SU-DHL-6 (cell line): ENCODE data around the gene ETFA.

Experiments used
- H2AFZ ChIP-seq: fragments of 200-600 bp; sonication (generic); 2 replicates; pipeline ENCODE4 v1.6.1; 2014; ENCODE audit warnings: low read depth, mild to moderate bottlenecking, moderate library complexity, mixed read lengths, antibody characterized with exemption, low read length; ENCODE audit not compliant: severe bottlenecking
- H3F3A ChIP-seq: fragments of 200-600 bp; shearing (Covaris generic); 2 replicates; pipeline ENCODE4 v1.6.0; 2016; ENCODE audit warnings: antibody characterized with exemption, mild to moderate bottlenecking; ENCODE audit not compliant: insufficient read depth
- H3K27ac ChIP-seq: fragments of 200-600 bp; sonication (generic); 2 replicates; pipeline ENCODE4 v1.5.1; 2016; ENCODE audit warnings: low read depth, mild to moderate bottlenecking, low read length, moderate library complexity, mixed read lengths
- H3K27me3 ChIP-seq: fragments of 200-600 bp; sonication (generic), shearing (Covaris generic); 2 replicates; pipeline ENCODE4 v1.6.0; 2014; ENCODE audit warnings: mild to moderate bottlenecking, low read length
- H3K36me3 ChIP-seq: fragments of 200-600 bp; sonication (generic); 2 replicates; pipeline ENCODE4 v1.6.1; 2014; ENCODE audit warnings: mild to moderate bottlenecking, low read length, mixed read lengths
- H3K4me2 ChIP-seq: fragments of 300-600, 200-600 bp; shearing (Covaris generic), sonication (generic); 2 replicates; pipeline ENCODE4 v1.6.0; 2014; ENCODE audit warnings: low read length, low read depth, mild to moderate bottlenecking; ENCODE audit not compliant: poor library complexity, severe bottlenecking
- H3K4me3 ChIP-seq: fragments of 200-600 bp; sonication (generic); 2 replicates; pipeline ENCODE4 v1.5.1; 2014; ENCODE audit warnings: antibody characterized with exemption, low read length, mild to moderate bottlenecking, mixed read lengths; ENCODE audit not compliant: insufficient read depth, poor library complexity, severe bottlenecking
- H3K79me2 ChIP-seq: fragments of 200-600 bp; sonication (generic); 2 replicates; pipeline ENCODE4 v1.6.1; 2014; ENCODE audit warnings: mild to moderate bottlenecking, low read length, moderate library complexity; ENCODE audit not compliant: insufficient read depth
- H3K9ac ChIP-seq: fragments of 200-600 bp; sonication (generic); 2 replicates; pipeline ENCODE4 v1.7.0; 2014; ENCODE audit warnings: mild to moderate bottlenecking, low read length
- H3K9me2 ChIP-seq: fragments of 200-600 bp; sonication (generic); replicated peaks from 2 replicates; pipeline ENCODE4 v1.6.1; 2014; ENCODE audit warnings: low read length; ENCODE audit not compliant: insufficient read depth
- H3K9me3 ChIP-seq: fragments of 200-600 bp; sonication (generic); 2 replicates; pipeline ENCODE4 v1.6.1; 2014; ENCODE audit warnings: low read length, mixed read lengths; ENCODE audit not compliant: insufficient read depth
- H4K20me1 ChIP-seq: fragments of 200-600 bp; sonication (generic); 2 replicates; pipeline ENCODE4 v1.6.1; 2014; ENCODE audit warnings: low read depth, mild to moderate bottlenecking, antibody characterized with exemption, low read length, moderate library complexity, mixed read lengths
- CTCF ChIP-seq: fragments of 200-600 bp; sonication (generic); IDR thresholded peaks from one replicate; pipeline ENCODE4 v1.5.1; 2017; ENCODE audit warnings: antibody characterized with exemption, mild to moderate bottlenecking, low read length, moderate library complexity; ENCODE audit not compliant: insufficient read depth, poor library complexity, severe bottlenecking
- EZH2phosphoT487 ChIP-seq: fragments of 200-600 bp; sonication (generic), shearing (Covaris generic); conservative IDR thresholded peaks from 2 replicates; pipeline ENCODE4 v1.6.1; 2018; ENCODE audit warnings: mild to moderate bottlenecking, antibody characterized with exemption, low read length, moderate library complexity, mixed read lengths

Gene ETFA

GRCh38 chr15:76169911-76170800 lies 141.1 kb downstream of the ETFA start:
- TF ChIP-seq CTCF: no peak
- no peak for TF ChIP-seq EZH2phosphoT487
- Histone ChIP-seq H3K79me2 (no peaks in the 10 kb centered on the region), H3K9me2 (no peaks in the 10 kb centered on the region), H3K9ac (no peak overlapping the region), H3K27me3 (no peaks in the 10 kb centered on the region), H2AFZ (no peak overlapping the region), H3K36me3 (no peaks in the 10 kb centered on the region), H3K27ac (no peak overlapping the region), H3K4me2 (no peak overlapping the region), H4K20me1 (no peaks in the 10 kb centered on the region), H3F3A (no peaks in the 10 kb centered on the region), H3K4me3 (no peak overlapping the region), H3K9me3 (no peaks in the 10 kb centered on the region)

GRCh38 chr15:76169018-76169417 lies 142.3 kb downstream of the ETFA start:
- Histone ChIP-seq H2AFZ (peak overlapping the region; percentile 12), H3K4me2 (no peak overlapping the region), H3K36me3 (no peaks in the 10 kb centered on the region), H3F3A (no peaks in the 10 kb centered on the region), H3K9ac (no peak overlapping the region), H4K20me1 (no peaks in the 10 kb centered on the region), H3K79me2 (no peaks in the 10 kb centered on the region), H3K9me3 (no peaks in the 10 kb centered on the region), H3K27ac (no peak overlapping the region), H3K4me3 (no peak overlapping the region), H3K9me2 (no peaks in the 10 kb centered on the region), H3K27me3 (no peaks in the 10 kb centered on the region)
- no peak for TF ChIP-seq EZH2phosphoT487
- no peak for TF ChIP-seq CTCF

- Histone ChIP-seq H3K79me2 (no peaks in the 10 kb centered on the region), H3K27ac (no peak overlapping the region), H3K4me3 (no peak overlapping the region), H3K9me3 (no peaks in the 10 kb centered on the region), H3K4me2 (no peak overlapping the region), H3K27me3 (no peaks in the 10 kb centered on the region), H3F3A (no peaks in the 10 kb centered on the region), H4K20me1 (no peaks in the 10 kb centered on the region), H3K36me3 (no peaks in the 10 kb centered on the region), H3K9me2 (no peaks in the 10 kb centered on the region), H3K9ac (no peak overlapping the region), H2AFZ (peak overlapping the region; percentile 12)
- TF ChIP-seq CTCF (no peak), EZH2phosphoT487 (no peak)
Observed at GRCh38 chr15:76168237-76168984, 142.9 kb downstream of the ETFA start.
